Subcutaneous abdominal adipose tissue (tissue), 5 donors: ENCODE measurements around the gene DNAH11.

Experiments used
- H3K27ac ChIP-seq: one replicate; pipeline ENCODE4 v1.7.0; 2013; ENCODE audit warnings: low read depth, mild to moderate bottlenecking, inconsistent platforms, low read length, moderate library complexity
- H3K27me3 ChIP-seq, 5 donors: one replicate each; pipeline ENCODE4 v1.7.0; 2013; ENCODE audit warnings: low read length in 5 of 5, inconsistent platforms in 1 of 5; ENCODE audit not compliant: control insufficient read depth in 5 of 5, insufficient read depth in 4 of 5
- H3K36me3 ChIP-seq, 5 donors: one replicate each; pipeline ENCODE4 v1.7.0; 2013; ENCODE audit warnings: low read length in 5 of 5; ENCODE audit not compliant: control insufficient read depth in 5 of 5, insufficient read depth in 5 of 5
- H3K4me1 ChIP-seq, 5 donors: one replicate each; pipeline ENCODE4 v1.7.0; 2013; ENCODE audit warnings: low read length in 5 of 5, mild to moderate bottlenecking in 3 of 5, moderate library complexity in 1 of 5; ENCODE audit not compliant: control insufficient read depth in 5 of 5, insufficient read depth in 5 of 5
- H3K4me3 ChIP-seq, 5 donors: one replicate each; pipeline ENCODE4 v1.7.0; 2013; ENCODE audit warnings: low read length in 5 of 5, low read depth in 1 of 5
- H3K9ac ChIP-seq, 5 donors: one replicate each; pipeline ENCODE4 v1.7.0; 2013; ENCODE audit warnings: low read length in 5 of 5, mild to moderate bottlenecking in 4 of 5, moderate library complexity in 3 of 5
- H3K9me3 ChIP-seq, 5 donors: one replicate each; pipeline ENCODE4 v1.7.0; 2013; ENCODE audit warnings: low read length in 5 of 5; ENCODE audit not compliant: control insufficient read depth in 5 of 5
- donor health status: healthy.
- donor health status: healthy.
- donor health status: healthy.
- donor health status: healthy.
- donor health status: healthy.

The DNAH11 gene

GRCh38 chr7:21616796-21617436 lies 74.1 kb downstream of the DNAH11 start:
- no peaks in the 10 kb centered on the region for H3K9me3 ChIP-seq
- no peak overlapping the region for H3K9ac ChIP-seq
- H3K4me3 ChIP-seq: no peak overlapping the region
- no peak overlapping the region for H3K27ac ChIP-seq
- H3K36me3 ChIP-seq: no peaks in the 10 kb centered on the region
- H3K27me3 ChIP-seq: no peaks in the 10 kb centered on the region
- peaks cover 0 to 2% (median 0%) of the 10 kb centered on the region in 5 donors for H3K4me1 ChIP-seq

- H3K4me1 ChIP-seq: peaks cover 0 to 2% (median 0%) of the 10 kb centered on the region in 5 donors
- H3K9me3 ChIP-seq: no peaks in the 10 kb centered on the region
- H3K9ac ChIP-seq: no peak overlapping the region
- H3K4me3 ChIP-seq: no peak overlapping the region
- no peaks in the 10 kb centered on the region for H3K27me3 ChIP-seq
- H3K27ac ChIP-seq: no peak overlapping the region
- no peaks in the 10 kb centered on the region for H3K36me3 ChIP-seq
Measured at GRCh38 chr7:21617513-21617912, 74.7 kb downstream of the DNAH11 start.

- Histone ChIP-seq H3K4me3 (no peak overlapping the region), H3K9me3 (no peaks in the 10 kb centered on the region), H3K9ac (no peak overlapping the region), H3K27me3 (no peaks in the 10 kb centered on the region), H3K36me3 (no peaks in the 10 kb centered on the region), H3K27ac (no peak overlapping the region), H3K4me1 (peaks cover 0 to 2% (median 0%) of the 10 kb centered on the region in 5 donors)
Measured at GRCh38 chr7:21617916-21618390, 75.1 kb downstream of the DNAH11 start.

- Histone ChIP-seq H3K4me3 (no peak overlapping the region), H3K9me3 (no peaks in the 10 kb centered on the region), H3K36me3 (no peaks in the 10 kb centered on the region), H3K9ac (no peak overlapping the region), H3K4me1 (peaks cover 0 to 2% (median 0%) of the 10 kb centered on the region in 5 donors), H3K27ac (no peak overlapping the region), H3K27me3 (no peaks in the 10 kb centered on the region)
Measured at GRCh38 chr7:21618706-21619105, 75.9 kb downstream of the DNAH11 start.

GRCh38 chr7:21620054-21620453 lies 77.2 kb downstream of the DNAH11 start:
- no peaks in the 10 kb centered on the region for H3K27me3 ChIP-seq
- no peak overlapping the region for H3K4me3 ChIP-seq
- no peak overlapping the region for H3K9ac ChIP-seq
- no peak overlapping the region for H3K27ac ChIP-seq
- no peaks in the 10 kb centered on the region for H3K9me3 ChIP-seq
- H3K36me3 ChIP-seq: no peaks in the 10 kb centered on the region
- peaks cover 0 to 2% (median 0%) of the 10 kb centered on the region in 5 donors for H3K4me1 ChIP-seq

GRCh38 chr7:21624320-21624719 lies 81.5 kb downstream of the DNAH11 start:
- Histone ChIP-seq H3K27me3 (no peaks in the 10 kb centered on the region), H3K4me3 (no peak overlapping the region), H3K9ac (no peak overlapping the region), H3K4me1 (no peaks in the 10 kb centered on the region), H3K27ac (no peak overlapping the region), H3K9me3 (no peaks in the 10 kb centered on the region), H3K36me3 (no peaks in the 10 kb centered on the region)

DNA sequence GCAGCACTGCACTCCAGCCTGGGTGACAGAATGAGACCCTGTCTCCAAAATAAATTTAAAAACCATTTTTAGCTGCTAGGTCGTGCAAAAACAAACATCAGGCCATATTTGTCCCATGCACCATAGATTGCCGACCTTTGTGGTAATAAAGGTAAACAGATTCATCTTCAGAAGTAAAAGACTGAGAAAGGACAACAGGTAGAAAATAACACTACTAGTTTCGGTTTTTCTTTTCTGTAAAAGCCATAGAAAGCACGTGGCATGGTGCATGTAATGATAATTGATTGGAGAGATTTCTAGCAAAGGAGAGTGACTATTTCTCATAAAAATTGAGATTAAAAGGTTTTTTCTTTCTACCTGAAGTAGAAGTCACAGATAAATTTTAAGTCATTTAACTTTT lies 93.9 kb downstream of the DNAH11 start:
- Histone ChIP-seq H3K36me3 (no peaks in the 10 kb centered on the region), H3K4me3 (no peak overlapping the region), H3K9ac (no peak overlapping the region), H3K27ac (no peak overlapping the region), H3K4me1 (no peaks in the 10 kb centered on the region), H3K27me3 (no peaks in the 10 kb centered on the region), H3K9me3 (peaks cover 0 to 4% (median 0%) of the 10 kb centered on the region in 5 donors)

DNA sequence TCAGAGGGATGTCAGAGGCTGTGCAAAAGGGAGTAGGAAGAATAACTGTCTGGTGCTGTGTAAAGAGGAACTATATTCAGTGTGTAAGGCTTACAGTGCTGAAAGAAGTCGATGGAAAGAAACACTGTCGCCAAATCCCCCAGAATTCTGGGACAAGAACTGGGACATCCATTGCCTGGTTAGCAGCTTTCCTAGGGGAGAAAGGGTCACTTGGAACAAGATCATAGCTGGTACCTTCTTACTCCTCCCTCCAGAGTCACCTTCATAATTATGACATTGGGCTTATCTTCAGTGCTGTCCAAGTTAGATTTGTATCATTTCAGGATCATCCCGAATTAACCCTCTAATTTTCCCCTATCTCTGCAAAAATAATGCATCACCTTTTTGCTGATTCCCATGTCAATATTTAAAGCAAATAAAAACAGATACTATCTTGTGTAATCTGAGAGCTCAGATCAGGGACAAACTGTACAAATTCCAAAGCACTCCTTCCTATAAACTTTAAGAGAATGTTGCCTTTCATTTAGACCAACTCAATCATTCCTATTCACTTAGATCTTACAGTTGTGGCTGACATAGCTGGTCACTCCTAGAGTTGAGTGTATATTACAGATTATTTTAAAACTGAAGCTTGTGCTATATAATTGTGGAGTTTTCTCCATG lies 96.5 kb downstream of the DNAH11 start:
- H3K9ac ChIP-seq: no peak overlapping the region
- H3K4me3 ChIP-seq: no peak overlapping the region
- H3K4me1 ChIP-seq: no peaks in the 10 kb centered on the region
- no peak overlapping the region for H3K27ac ChIP-seq
- H3K36me3 ChIP-seq: no peaks in the 10 kb centered on the region
- H3K27me3 ChIP-seq: peaks cover 0 to 2% (median 0%) of the 10 kb centered on the region in 5 donors
- no peaks in the 10 kb centered on the region for H3K9me3 ChIP-seq

DNA sequence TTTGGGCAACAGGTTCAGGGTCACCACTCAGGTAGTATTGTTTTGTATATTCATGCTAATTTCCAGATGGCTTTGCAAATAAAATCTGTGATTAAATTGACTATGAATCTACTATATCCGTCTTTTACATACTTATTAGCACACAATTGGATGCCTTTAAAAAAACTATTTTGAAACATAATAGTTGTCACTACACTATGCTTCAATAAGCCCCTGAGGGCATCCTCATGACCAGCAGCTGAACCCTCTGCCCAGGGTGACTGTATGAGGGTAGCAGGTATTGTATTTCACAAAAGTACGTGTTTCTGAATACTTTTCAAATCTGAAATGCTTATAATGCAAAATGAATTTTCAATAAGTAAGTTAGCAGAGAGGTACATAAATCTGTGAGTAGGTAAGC lies 97.3 kb downstream of the DNAH11 start:
- peaks cover 0 to 2% (median 0%) of the 10 kb centered on the region in 5 donors for H3K27me3 ChIP-seq

DNA sequence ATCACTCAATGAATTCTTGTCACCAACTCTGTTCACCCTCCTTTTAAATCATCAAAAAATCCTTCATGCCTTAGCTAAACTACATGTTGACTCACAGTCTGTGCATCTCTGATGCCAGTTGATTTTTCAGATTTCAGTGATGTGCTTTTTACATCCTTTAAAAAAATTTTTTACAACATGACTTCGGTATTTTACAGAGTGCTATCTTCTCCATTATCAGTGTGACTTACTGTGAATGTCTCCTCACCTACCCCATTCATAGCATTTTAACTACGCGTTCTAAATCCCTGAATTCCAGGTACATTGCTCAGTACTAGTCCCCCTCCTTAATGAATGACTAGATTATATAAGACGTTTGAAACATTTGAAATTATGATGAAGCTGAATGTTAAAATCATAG lies 98.7 kb downstream of the DNAH11 start:
- Histone ChIP-seq H3K27ac (no peak overlapping the region), H3K27me3 (peaks cover 0 to 2% (median 0%) of the 10 kb centered on the region in 5 donors), H3K9me3 (no peaks in the 10 kb centered on the region)

More for the DNA sequence above, 97.3 kb downstream of the DNAH11 start:
- no peaks in the 10 kb centered on the region for H3K36me3 ChIP-seq
- H3K4me3 ChIP-seq: no peak overlapping the region
- no peak overlapping the region for H3K9ac ChIP-seq
- H3K4me1 ChIP-seq: no peaks in the 10 kb centered on the region
- H3K27ac ChIP-seq: no peak overlapping the region
- H3K9me3 ChIP-seq: no peaks in the 10 kb centered on the region

More for the DNA sequence above, 98.7 kb downstream of the DNAH11 start:
- H3K4me1 ChIP-seq: no peaks in the 10 kb centered on the region
- H3K9ac ChIP-seq: no peak overlapping the region
- no peaks in the 10 kb centered on the region for H3K36me3 ChIP-seq
- no peak overlapping the region for H3K4me3 ChIP-seq
